H9 (cell line): ENCODE data around the gene MITF. TPM values are rescaled to one million over a fixed set of nuclear protein-coding genes. Genes with fewer than 3 reads are reported as not detected.

Experiments used
- DNase-seq: peaks from one replicate; pipeline ENCODE4 v3.0.0-alpha.2; 2017
- H2AFZ ChIP-seq: one replicate; pipeline ENCODE4 v1.6.1; 2013; ENCODE audit warnings: mild to moderate bottlenecking, low read length, control low read depth, moderate library complexity
- H2AK5ac ChIP-seq: 2 replicates; pipeline ENCODE4 v1.6.1; 2013; ENCODE audit warnings: low read length, control low read depth, mixed read lengths; ENCODE audit not compliant: insufficient read length
- H2BK120ac ChIP-seq: one replicate; pipeline ENCODE4 v1.6.1; 2013; ENCODE audit warnings: low read depth, mild to moderate bottlenecking, low read length, control low read depth, inconsistent platforms; ENCODE audit not compliant: poor library complexity, severe bottlenecking
- H2BK12ac ChIP-seq: 2 replicates; pipeline ENCODE4 v1.6.1; 2013; ENCODE audit warnings: low read length, control low read depth, mixed read lengths, low read depth; ENCODE audit not compliant: insufficient read length
- H2BK15ac ChIP-seq: 2 replicates; pipeline ENCODE4 v1.6.1; 2013; ENCODE audit warnings: low read depth, low read length, control low read depth
- H2BK20ac ChIP-seq: one replicate; pipeline ENCODE4 v1.6.1; 2013; ENCODE audit warnings: low read depth, mild to moderate bottlenecking, low read length, control low read depth, inconsistent platforms; ENCODE audit not compliant: poor library complexity, severe bottlenecking
- H2BK5ac ChIP-seq: 2 replicates; pipeline ENCODE4 v1.6.1; 2013; ENCODE audit warnings: low read length, control low read depth, mixed read lengths; ENCODE audit not compliant: insufficient read length
- H3K14ac ChIP-seq: 2 replicates; pipeline ENCODE4 v1.6.1; 2013; ENCODE audit warnings: low read length, control low read depth; ENCODE audit not compliant: insufficient read depth
- H3K18ac ChIP-seq: 2 replicates; pipeline ENCODE4 v1.6.1; 2013; ENCODE audit warnings: low read depth, mild to moderate bottlenecking, mixed read lengths, low read length, control low read depth; ENCODE audit not compliant: insufficient read length
- H3K23ac ChIP-seq: 2 replicates; pipeline ENCODE4 v1.6.1; 2013; ENCODE audit warnings: low read length, control low read depth, mixed read lengths, low read depth; ENCODE audit not compliant: insufficient read length
- H3K23me2 ChIP-seq: 2 replicates; pipeline ENCODE4 v1.6.1; 2013; ENCODE audit warnings: low read depth, mild to moderate bottlenecking, mixed read lengths, low read length, control low read depth; ENCODE audit not compliant: insufficient read length, poor library complexity, severe bottlenecking
- H3K27ac ChIP-seq: 2 replicates; pipeline ENCODE4 v1.5.1; 2013; ENCODE audit warnings: low read length, control low read depth, mixed read lengths, low read depth; ENCODE audit not compliant: insufficient read length
- H3K27me3 ChIP-seq: 2 replicates; pipeline ENCODE4 v1.6.1; 2013; ENCODE audit warnings: low read length, control low read depth, inconsistent platforms; ENCODE audit not compliant: insufficient read depth
- H3K4ac ChIP-seq: 2 replicates; pipeline ENCODE4 v1.6.1; 2013; ENCODE audit warnings: low read depth, mild to moderate bottlenecking, control low read depth, inconsistent platforms, low read length, moderate library complexity
- H3K4me1 ChIP-seq: 2 replicates; pipeline ENCODE4 v1.6.1; 2013; ENCODE audit warnings: low read length, control low read depth, inconsistent platforms; ENCODE audit not compliant: insufficient read depth
- H3K4me2 ChIP-seq: 2 replicates; pipeline ENCODE4 v1.6.1; 2013; ENCODE audit warnings: low read length, control low read depth, mixed read lengths; ENCODE audit not compliant: insufficient read length, insufficient read depth
- H3K56ac ChIP-seq: 2 replicates; pipeline ENCODE4 v1.6.1; 2013; ENCODE audit warnings: low read depth, mild to moderate bottlenecking, mixed read lengths, low read length, control low read depth; ENCODE audit not compliant: insufficient read length
- H3K79me1 ChIP-seq: 2 replicates; pipeline ENCODE4 v1.6.1; 2013; ENCODE audit warnings: low read depth, mild to moderate bottlenecking, moderate library complexity, low read length, control low read depth, inconsistent platforms; ENCODE audit not compliant: insufficient read depth, poor library complexity, severe bottlenecking
- H3K79me2 ChIP-seq: 2 replicates; pipeline ENCODE4 v1.6.1; 2013; ENCODE audit warnings: low read length, control low read depth, inconsistent platforms; ENCODE audit not compliant: insufficient read depth
- H3K9ac ChIP-seq: 2 replicates; pipeline ENCODE4 v1.6.1; 2013; ENCODE audit warnings: low read length, control low read depth, mixed read lengths; ENCODE audit not compliant: insufficient read length; ENCODE audit errors: extremely low read depth
- H3K9me3 ChIP-seq: one replicate; pipeline ENCODE4 v1.6.1; 2013; ENCODE audit warnings: low read depth, low read length, inconsistent platforms; ENCODE audit not compliant: control insufficient read depth
- H3T11ph ChIP-seq: one replicate; pipeline ENCODE4 v1.6.1; 2013; ENCODE audit warnings: mild to moderate bottlenecking, low read length, control low read depth, inconsistent platforms
- H4K20me1 ChIP-seq: one replicate; pipeline ENCODE4 v1.6.1; 2013; ENCODE audit not compliant: control insufficient read depth, insufficient read length, insufficient read depth
- H4K5ac ChIP-seq: 2 replicates; pipeline ENCODE4 v1.6.1; 2013; ENCODE audit warnings: low read depth, mild to moderate bottlenecking, mixed read lengths, low read length, control low read depth; ENCODE audit not compliant: insufficient read length
- H4K8ac ChIP-seq: replicated peaks from 2 replicates; pipeline ENCODE4 v1.6.1; 2013; ENCODE audit warnings: low read length, control low read depth, mixed read lengths, low read depth; ENCODE audit not compliant: insufficient read length
- H4K91ac ChIP-seq: 2 replicates; pipeline ENCODE4 v1.6.1; 2013; ENCODE audit warnings: low read depth, mild to moderate bottlenecking, moderate library complexity, mixed read lengths, low read length, control low read depth; ENCODE audit not compliant: insufficient read length
- H3K27ac Mint-ChIP-seq, 3 experiments: 2 replicates in 2 of 3; 3 replicates in 1 of 3; pipeline ENCODE4 v1.8.0; 2020 to 2021; ENCODE audit warnings: mixed read lengths in 3 of 3, mild to moderate bottlenecking in 1 of 3, moderate library complexity in 1 of 3
- H3K27me3 Mint-ChIP-seq: 2 replicates; pipeline ENCODE4 v1.8.0; 2021; ENCODE audit warnings: low read depth, mild to moderate bottlenecking, moderate library complexity, mixed read lengths
- H3K36me3 Mint-ChIP-seq, 3 experiments: 2 replicates in 2 of 3; 3 replicates in 1 of 3; pipeline ENCODE4 v1.8.0; 2020 to 2021; ENCODE audit warnings: low read depth in 3 of 3, mixed read lengths in 3 of 3; ENCODE audit not compliant: insufficient read depth in 1 of 3
- H3K4me1 Mint-ChIP-seq, 2 experiments: 2 replicates each; pipeline ENCODE4 v1.8.0; 2020; ENCODE audit warnings: mixed read lengths in 2 of 2
- H3K4me3 Mint-ChIP-seq, 2 experiments: 2 replicates in 1 of 2; 3 replicates in 1 of 2; pipeline ENCODE4 v1.8.0; 2020 to 2021; ENCODE audit warnings: mild to moderate bottlenecking in 2 of 2, mixed read lengths in 2 of 2, moderate library complexity in 1 of 2
- H3K9me3 Mint-ChIP-seq, 2 experiments: 2 replicates in 1 of 2; 3 replicates in 1 of 2; pipeline ENCODE4 v1.8.0; 2020; ENCODE audit warnings: mild to moderate bottlenecking in 2 of 2, mixed read lengths in 2 of 2, moderate library complexity in 1 of 2
- CTCF ChIP-seq: fragments of 200-600 bp; sonication (generic); conservative IDR thresholded peaks from 3 replicates; pipeline ENCODE4 v1.8.0; 2021; ENCODE audit warnings: antibody characterized with exemption, mild to moderate bottlenecking
- WGBS: extraction: QIAGEN DNeasy Blood & Tissue Kit; methylation state at CpG from one replicate; pipeline ENCODE4 v1.1.7; 2013; ENCODE audit warnings: missing lambda C conversion rate, low lambda C conversion rate, mixed read lengths; ENCODE audit not compliant: insufficient read length; ENCODE audit errors: extremely low coverage; 5-methylcytosine and 5-hydroxymethylcytosine counted together
- total RNA-seq: library from RNA; stranded (reverse); gene quantifications from 2 replicates; pipeline ENCODE4 v1.2.1, GENCODE V29; 2021

Gene MITF
- total RNA-seq, 1 experiment from 2014 or later, result 0.81 TPM

GRCh38 chr3:70000563-70001081 is 261.4 kb downstream of the MITF start:
- Histone ChIP-seq H3K27ac (no peak overlapping the region), H2BK20ac (no peak overlapping the region), H3K27me3 (no peaks in the 10 kb centered on the region), H2AK5ac (no peak overlapping the region), H2AFZ (no peak overlapping the region), H3K4me2 (no peak overlapping the region), H3K79me2 (no peaks in the 10 kb centered on the region), H3K23me2 (no peaks in the 10 kb centered on the region), H3K18ac (no peak overlapping the region), H3K14ac (no peak overlapping the region), H2BK15ac (no peak overlapping the region), H3K56ac (no peak overlapping the region), H3K9ac (no peak overlapping the region), H4K91ac (no peak overlapping the region), H3K79me1 (no peaks in the 10 kb centered on the region), H2BK120ac (no peak overlapping the region), H4K20me1 (no peaks in the 10 kb centered on the region), H4K8ac (no peak overlapping the region), H3K23ac (no peak overlapping the region), H3K4ac (no peak overlapping the region), H2BK5ac (no peak overlapping the region), H4K5ac (no peak overlapping the region), H2BK12ac (no peak overlapping the region), H3K9me3 (no peaks in the 10 kb centered on the region), H3K4me1 (peaks cover 3% of the 10 kb centered on the region; the same call in 1 of the 2 replicates), H3T11ph (no peak overlapping the region)
- no peak overlapping the region for H3K4me3 Mint-ChIP-seq
- no peaks in the 10 kb centered on the region for H3K36me3 Mint-ChIP-seq
- peaks cover 14 to 16% of the 10 kb centered on the region in 2 experiments for H3K4me1 Mint-ChIP-seq
- WGBS, result no CpG with 5 or more reads among the region's 4 CpGs
- DNase-seq, result no peak
- H3K27me3 Mint-ChIP-seq, result no peaks in the 10 kb centered on the region; the same call in 1 of the 2 replicates
- no peak overlapping the region for H3K27ac Mint-ChIP-seq
- H3K9me3 Mint-ChIP-seq, result no peaks in the 10 kb centered on the region
- no peak for TF ChIP-seq CTCF
